NCI-H2107 treated with DMSO at 0.1 percent for 48 hours (cell line): ENCODE results near the gene DUSP2.

Source experiments
- DNase-seq: peaks from one replicate; lab custom pipeline; 2025; ENCODE audit not compliant: unreplicated experiment; lab: John Stamatoyannopoulos, UW

The DUSP2 gene

GRCh38 chr2:96104487-96104861, 40.8 kb downstream of the DUSP2 start:
- no peak for DNase-seq

GRCh38 chr2:96103761-96104486, 41.3 kb downstream of the DUSP2 start:
- no peak for DNase-seq

- DNase-seq: no peak
These were observed 42.0 kb downstream of the DUSP2 start for GRCh38 chr2:96103187-96103601.

GRCh38 chr2:96102596-96103186, 42.5 kb downstream of the DUSP2 start:
- no peak for DNase-seq

GRCh38 chr2:96100893-96101304, 44.3 kb downstream of the DUSP2 start:
- DNase-seq: no peak

- no peak for DNase-seq
These were observed 45.1 kb downstream of the DUSP2 start for GRCh38 chr2:96099861-96100798.

- DNase-seq: no peak
These were observed 46.2 kb downstream of the DUSP2 start for GRCh38 chr2:96098900-96099590.

- DNase-seq: no peak
These were observed 47.1 kb downstream of the DUSP2 start for GRCh38 chr2:96097951-96098823.

- no peak for DNase-seq
These were observed 47.8 kb downstream of the DUSP2 start for GRCh38 chr2:96097441-96097840.

- DNase-seq: no peak
These were observed 50.1 kb downstream of the DUSP2 start for GRCh38 chr2:96095116-96095636.

- DNase-seq: no peak
These were observed 51.7 kb downstream of the DUSP2 start for GRCh38 chr2:96093528-96093927.
